HFFc6 (cell line): Measurements from ENCODE around the gene TRMT2A. TPM values are rescaled to one million over a fixed set of nuclear protein-coding genes. Genes with fewer than 3 reads are reported as not detected.

Experiments used
- DNase-seq: peaks from one replicate; pipeline ENCODE4 v3.0.0-alpha.2; 2018
- H3K27ac Mint-ChIP-seq: 2 replicates; pipeline ENCODE4 v1.8.0; 2020; ENCODE audit warnings: mild to moderate bottlenecking, mixed read lengths
- H3K27me3 Mint-ChIP-seq: 2 replicates; pipeline ENCODE4 v1.8.0; 2021; ENCODE audit warnings: mild to moderate bottlenecking, moderate library complexity, mixed read lengths; ENCODE audit not compliant: insufficient read depth
- H3K36me3 Mint-ChIP-seq: 2 replicates; pipeline ENCODE4 v1.8.0; 2021; ENCODE audit warnings: low read depth, mixed read lengths
- H3K4me1 Mint-ChIP-seq: 2 replicates; pipeline ENCODE4 v1.8.0; 2020; ENCODE audit warnings: low read depth, mixed read lengths
- H3K4me3 Mint-ChIP-seq: 2 replicates; pipeline ENCODE4 v1.8.0; 2020; ENCODE audit warnings: mild to moderate bottlenecking, moderate library complexity, mixed read lengths
- H3K9me3 Mint-ChIP-seq: 2 replicates; pipeline ENCODE4 v1.8.0; 2020; ENCODE audit warnings: mild to moderate bottlenecking, mixed read lengths
- CTCF ChIP-seq: fragments of 200-600 bp; sonication (generic); IDR thresholded peaks from 2 replicates; pipeline ENCODE4 v1.5.0; 2021; ENCODE audit warnings: antibody characterized with exemption, mild to moderate bottlenecking
- total RNA-seq, 6 experiments: library from RNA; stranded (reverse); fragmentation: NEBNext Ultra II Directional; extraction: Animal tissue kit (Norgen Biotek cat#: 25700); gene quantifications; 2 replicates in 1 of 6; 3 replicates in 5 of 6; pipeline ENCODE4 v1.2.3, GENCODE V29; 2021

The TRMT2A gene
- total RNA-seq, 6 experiments from 2014 or later: 31.1 to 44.9 (median 38.5) TPM

- H3K27ac Mint-ChIP-seq: peak overlapping the region; percentile 81
- peaks cover 19% of the 10 kb centered on the region for H3K36me3 Mint-ChIP-seq
- peaks cover 7% of the 10 kb centered on the region for H3K27me3 Mint-ChIP-seq
- DNase-seq: no peak
- TF ChIP-seq CTCF: no peak
- no peaks in the 10 kb centered on the region for H3K9me3 Mint-ChIP-seq
- H3K4me3 Mint-ChIP-seq: peak overlapping the region; percentile 88
- H3K4me1 Mint-ChIP-seq: peaks cover 17% of the 10 kb centered on the region
These were observed 563 bp downstream of the TRMT2A start for GRCh38 chr22:20116376-20116950.

DNA sequence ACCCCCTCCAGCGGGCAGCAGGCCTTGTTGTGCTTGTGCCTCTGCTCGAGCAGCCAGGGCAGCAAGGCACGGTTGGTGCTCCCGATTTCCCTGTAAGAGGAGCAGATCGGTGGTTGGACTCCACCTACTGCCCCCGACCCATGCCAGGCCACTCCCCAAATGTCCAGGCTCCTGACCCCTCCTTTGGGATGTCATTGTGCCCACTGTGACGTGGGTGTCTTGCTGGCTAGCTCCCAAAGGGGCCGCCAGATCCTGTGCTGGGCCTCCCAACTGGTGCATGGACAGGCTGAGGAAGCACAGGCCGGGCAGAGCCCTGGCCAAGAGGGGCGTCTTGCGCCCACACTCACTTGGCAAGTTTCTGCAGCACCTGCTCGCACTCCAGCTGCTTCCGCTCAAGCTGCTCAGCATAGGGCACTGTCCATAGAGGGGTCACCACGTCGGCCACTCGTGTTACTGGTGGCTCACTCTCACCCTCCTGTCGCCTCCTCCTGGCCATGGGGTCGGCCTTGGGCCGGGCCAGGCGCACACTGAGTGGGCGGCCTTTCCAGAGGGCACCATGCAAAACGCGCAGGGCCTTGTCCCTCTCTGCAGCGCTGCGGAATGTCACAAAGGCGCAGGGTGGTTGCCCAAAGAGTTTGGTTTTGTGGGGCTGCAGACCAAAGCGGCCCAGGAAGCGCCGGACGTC lies 1.2 kb downstream of the TRMT2A start, which contains the start of gene RANBP1:
RANBP1 (plus strand) TSS at position 414 of the 685 bp plus-strand sequence; CDS start at position 495, 81 bp downstream.
- no peaks in the 10 kb centered on the region for H3K9me3 Mint-ChIP-seq
- H3K4me1 Mint-ChIP-seq: peaks cover 17% of the 10 kb centered on the region
- no peak for DNase-seq
- H3K27me3 Mint-ChIP-seq: peaks cover 7% of the 10 kb centered on the region
- peak within 1 kb of the TSS; percentile 81 for H3K27ac Mint-ChIP-seq
- peaks cover 21% of the 10 kb centered on the region for H3K36me3 Mint-ChIP-seq
- peak; percentile 27; the same call in 1 of the 2 replicates for TF ChIP-seq CTCF
- H3K4me3 Mint-ChIP-seq: peak within 1 kb of the TSS; percentile 88

DNA sequence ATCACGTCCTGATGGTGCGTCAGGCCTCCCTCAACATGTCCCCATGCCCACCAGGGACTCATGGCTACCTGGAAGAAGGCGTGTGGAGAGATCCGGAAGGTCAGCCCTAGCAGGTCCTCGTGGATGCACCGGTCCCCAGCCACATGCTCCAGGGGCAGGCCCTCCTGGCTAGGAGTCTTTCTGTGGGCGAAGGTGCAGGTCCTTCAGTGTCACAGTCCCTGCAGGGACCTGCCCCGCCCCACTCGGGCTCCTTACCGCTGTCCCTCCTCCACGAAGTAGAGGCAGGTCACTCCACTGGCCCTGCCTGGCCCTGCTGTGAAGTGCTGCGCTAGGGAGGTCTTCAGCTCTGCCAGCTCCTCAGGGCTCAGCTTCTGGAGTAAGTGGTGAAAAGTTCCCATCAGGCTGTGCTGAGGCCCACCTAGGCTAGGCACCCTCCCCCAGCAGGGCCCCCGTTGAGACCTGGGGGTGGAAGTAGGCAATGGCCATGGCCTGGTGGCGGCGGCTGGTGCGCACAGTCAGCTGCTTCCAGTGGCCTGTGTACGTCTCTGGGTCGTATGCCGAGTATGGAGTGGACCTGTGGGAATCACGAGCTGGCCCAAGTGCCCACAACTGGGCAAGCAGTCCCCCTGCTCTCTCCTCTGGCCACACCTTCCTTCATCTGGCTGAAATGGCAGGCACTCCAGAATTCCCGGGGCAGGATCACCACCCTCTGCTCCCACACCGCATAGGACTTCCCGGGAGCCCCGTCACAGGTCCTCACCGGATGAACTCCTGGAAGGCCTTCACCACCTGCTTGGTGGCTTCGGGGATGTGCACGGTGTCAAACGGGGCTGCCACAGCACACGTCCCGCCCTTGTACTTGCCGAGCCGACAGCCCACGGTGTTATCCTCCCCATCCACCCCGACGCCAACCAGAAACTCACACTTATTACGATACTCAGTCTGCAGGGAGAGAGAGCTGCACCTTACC lies 2.2 kb downstream of the TRMT2A start:
- Mint-ChIP-seq H3K4me1 (peaks cover 17% of the 10 kb centered on the region), H3K9me3 (no peaks in the 10 kb centered on the region), H3K4me3 (peak overlapping the region; percentile 62), H3K36me3 (peaks cover 23% of the 10 kb centered on the region), H3K27ac (peak overlapping the region; percentile 61), H3K27me3 (peaks cover 7% of the 10 kb centered on the region)
- no peak for DNase-seq
- no peak for TF ChIP-seq CTCF

DNA sequence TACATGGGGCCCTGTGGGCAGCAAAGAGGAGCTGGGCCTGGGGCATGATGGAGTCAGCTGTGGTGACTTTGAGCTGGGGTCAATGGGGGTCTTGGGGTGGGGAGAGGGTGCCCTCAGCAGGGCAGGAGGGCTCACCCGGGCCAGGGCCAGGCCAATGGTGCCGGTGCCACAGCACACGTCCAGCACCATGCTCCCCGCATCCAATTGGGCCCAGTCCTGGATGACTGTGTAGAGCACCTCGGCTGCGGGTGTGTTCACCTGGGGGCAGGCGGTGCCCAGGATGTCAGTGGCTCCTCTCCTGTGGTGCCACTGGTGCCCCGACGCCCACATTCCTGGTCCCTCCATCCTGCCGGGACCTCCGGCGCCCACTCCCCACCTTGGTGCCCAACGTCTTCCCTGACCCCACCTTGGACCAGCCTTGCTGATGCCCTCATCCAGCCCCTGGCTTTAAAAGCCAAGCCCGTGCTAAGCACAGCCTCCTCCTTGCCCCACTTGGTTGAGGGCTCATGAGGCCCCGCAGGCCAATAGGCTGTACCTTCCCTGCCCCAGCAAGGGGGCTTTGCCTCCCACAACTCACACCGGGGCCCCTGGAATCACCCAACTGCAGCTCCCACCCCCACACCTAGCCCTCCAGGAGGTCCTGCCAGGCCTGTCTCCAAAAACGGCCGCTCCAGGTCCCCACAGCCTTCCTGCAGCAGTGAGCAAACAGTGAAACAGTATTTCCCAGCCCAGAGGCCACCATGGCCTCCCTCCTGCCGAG lies 3.3 kb downstream of the TRMT2A start:
- Mint-ChIP-seq H3K27me3 (peaks cover 6% of the 10 kb centered on the region), H3K27ac (peak overlapping the region; percentile 14; the same call in 1 of the 2 replicates), H3K9me3 (no peaks in the 10 kb centered on the region), H3K4me3 (no peak overlapping the region), H3K4me1 (peaks cover 10% of the 10 kb centered on the region), H3K36me3 (peaks cover 15% of the 10 kb centered on the region)
- TF ChIP-seq CTCF: no peak
- DNase-seq: no peak
